Left ventricle myocardium superior (tissue), 1 donor: Measurements from ENCODE around the gene ANKRD13D. TPM values are rescaled to one million over a fixed set of nuclear protein-coding genes. Genes with fewer than 3 reads are reported as not detected.

Source experiments
- ATAC-seq: fragments of 200-7000 bp; cut with Tn5 transposase; one replicate; pipeline ENCODE4 v1.9.1; 2020; ENCODE audit warnings: mild to moderate bottlenecking, moderate library complexity
- DNase-seq: peaks from one replicate; pipeline ENCODE4 v3.0.0-alpha.2; 2020
- intact Hi-C: fragments of 100-400 bp; cut with micrococcal nuclease; formaldehyde crosslinking; loops from one replicate; pipeline ENCODE4 v1.11.0; 2022
- total RNA-seq: library from RNA; stranded (reverse); fragmentation: NEBNext Ultra II Directional; extraction: Animal tissue kit (Norgen Biotek cat#: 25700); gene quantifications from one replicate; pipeline ENCODE4 v1.2.1, GENCODE V29; 2021
- donor health status: DM: no; HTN: yes; CAD: no; lungs with severe emphysema.

ANKRD13D gene
- total RNA-seq, 1 donor from 2014 or later: 13.1 TPM

GRCh38 chr11:67282155-67282875 is 6.8 kb upstream of the ANKRD13D start:
- intact Hi-C loops: no loop called here
- peak; percentile 26 for DNase-seq

GRCh38 chr11:67282876-67283371 is 6.2 kb upstream of the ANKRD13D start:
- intact Hi-C loops: no loop called here
- ATAC-seq (no peak), DNase-seq (peak; percentile 31)

More at GRCh38 chr11:67282155-67282875, 6.8 kb upstream of the ANKRD13D start:
- no peak for ATAC-seq

GRCh38 chr11:67283481-67283963 is 5.6 kb upstream of the ANKRD13D start:
- intact Hi-C loops: no loop called here
- peak; percentile 45 for DNase-seq
- ATAC-seq: peak; percentile 18

- DNase-seq (peak; percentile 40), ATAC-seq (no peak)
- intact Hi-C loops: no loop called here
Observed at GRCh38 chr11:67284811-67285540, 4.1 kb upstream of the ANKRD13D start.

- peak; percentile 37 for DNase-seq
- no peak for ATAC-seq
- intact Hi-C loops: no loop called here
Observed at GRCh38 chr11:67285541-67286498, 3.3 kb upstream of the ANKRD13D start.

GRCh38 chr11:67286621-67287333 is 2.3 kb upstream of the ANKRD13D start:
- ATAC-seq (no peak), DNase-seq (peak; percentile 45)
- intact Hi-C loops: no loop called here

- peak; percentile 28 for DNase-seq
- intact Hi-C loops: no loop called here
- ATAC-seq: no peak
Observed at GRCh38 chr11:67287355-67288197, 1.5 kb upstream of the ANKRD13D start.

GRCh38 chr11:67288198-67288451 is 978 bp upstream of the ANKRD13D start:
- DNase-seq: no peak
- intact Hi-C loops: no loop called here
- ATAC-seq: no peak

- peak; percentile 94 for DNase-seq
- intact Hi-C loops: no loop called here
- peak; percentile 88 for ATAC-seq
Observed at GRCh38 chr11:67288452-67289225, 464 bp upstream of the ANKRD13D start.

GRCh38 chr11:67289651-67290479 is 762 bp downstream of the ANKRD13D start:
- ATAC-seq: peak; percentile 5
- DNase-seq: peak; percentile 54
- intact Hi-C loops: no loop called here

GRCh38 chr11:67290801-67291200 is 1.7 kb downstream of the ANKRD13D start:
- intact Hi-C loops: no loop called here
- ATAC-seq (no peak), DNase-seq (peak; percentile 65)

- intact Hi-C loops: no loop called here
- DNase-seq: peak; percentile 31
- no peak for ATAC-seq
Observed at GRCh38 chr11:67291481-67292381, 2.6 kb downstream of the ANKRD13D start.

- DNase-seq: no peak
- ATAC-seq: no peak
- intact Hi-C loops: no loop called here
Observed at GRCh38 chr11:67292671-67293070, 3.6 kb downstream of the ANKRD13D start.

GRCh38 chr11:67293090-67293489 is 4.0 kb downstream of the ANKRD13D start:
- intact Hi-C loops: no loop called here
- DNase-seq (no peak), ATAC-seq (no peak)

- intact Hi-C loops: no loop called here
- DNase-seq (no peak), ATAC-seq (no peak)
Observed at GRCh38 chr11:67295846-67296245, 6.7 kb downstream of the ANKRD13D start.
